ENCODE results near the gene PITPNB. TPM values are rescaled to one million over a fixed set of nuclear protein-coding genes. Genes with fewer than 3 reads are reported as not detected.

The PITPNB gene
- total and polyA plus RNA-seq, 3 donors from 2014 or later, result 39.9 to 49.4 (median 41.9) TPM

GRCh38 chr22:27851974-27852746, 66.9 kb downstream of the PITPNB start:
- DNase-seq, result peak; percentile 56
- 73 to 75% methylated on average over 7 of the region's 7 CpGs for WGBS, 2 donors
- intact Hi-C loops (cut with DNase I; ENCODE audit: low total_unique reads), result no loop called here
- Histone ChIP-seq H3K36me3 (ENCODE audit: low read depth, missing control alignments) (no peaks in the 10 kb centered on the region), H3K4me1 (peaks cover 14% of the 10 kb centered on the region), H3K27me3 (no peaks in the 10 kb centered on the region), H3K9me3 (no peaks in the 10 kb centered on the region), H3K27ac (peak overlapping the region in 1 of 2 donors; percentile 77), H3K4me3 (no peak overlapping the region)
- TF ChIP-seq CTCF (IDR thresholded peaks at IDR 0.05) (no peak), POLR2A (IDR thresholded peaks at IDR 0.05) (no peak)

- H3K9me3 ChIP-seq, result no peaks in the 10 kb centered on the region
- DNase-seq, result peak; percentile 59
- WGBS, 2 donors, result 27 to 42% methylated on average over 6 of the region's 6 CpGs
- no peak overlapping the region for H3K4me3 ChIP-seq
- no peak for TF ChIP-seq CTCF (IDR thresholded peaks at IDR 0.05)
- TF ChIP-seq POLR2A (IDR thresholded peaks at IDR 0.05), result no peak
- H3K4me1 ChIP-seq, result peaks cover 14% of the 10 kb centered on the region
- H3K36me3 ChIP-seq (ENCODE audit: low read depth, missing control alignments), result no peaks in the 10 kb centered on the region
- H3K27me3 ChIP-seq, result no peaks in the 10 kb centered on the region
- H3K27ac ChIP-seq, result peak overlapping the region; percentile 32 to 77
- intact Hi-C loops (cut with DNase I; ENCODE audit: low total_unique reads), result no loop called here
These were observed 69.0 kb downstream of the PITPNB start for GRCh38 chr22:27850000-27850521.

GRCh38 chr22:27848005-27848404, 71.1 kb downstream of the PITPNB start:
- Histone ChIP-seq H3K4me3 (no peak overlapping the region), H3K9me3 (no peaks in the 10 kb centered on the region), H3K27ac (no peak overlapping the region), H3K4me1 (peaks cover 14% of the 10 kb centered on the region), H3K27me3 (no peaks in the 10 kb centered on the region), H3K36me3 (ENCODE audit: low read depth, missing control alignments) (no peaks in the 10 kb centered on the region)
- intact Hi-C loops (cut with DNase I; ENCODE audit: low total_unique reads), result no loop called here
- no peak for DNase-seq
- TF ChIP-seq CTCF (IDR thresholded peaks at IDR 0.05), result no peak
- no peak for TF ChIP-seq POLR2A (IDR thresholded peaks at IDR 0.05)
- WGBS, 2 donors, result 94 to 100% methylated on average over 1 of the region's 1 CpG

- Histone ChIP-seq H3K27ac (no peak overlapping the region), H3K4me1 (peaks cover 24% of the 10 kb centered on the region), H3K27me3 (no peaks in the 10 kb centered on the region), H3K9me3 (no peaks in the 10 kb centered on the region), H3K4me3 (no peak overlapping the region), H3K36me3 (ENCODE audit: low read depth, missing control alignments) (no peaks in the 10 kb centered on the region)
- TF ChIP-seq POLR2A (IDR thresholded peaks at IDR 0.05) (no peak), CTCF (IDR thresholded peaks at IDR 0.05) (no peak)
- intact Hi-C loops (cut with DNase I; ENCODE audit: low total_unique reads), result no loop called here
- 87 to 88% methylated on average over 9 of the region's 9 CpGs for WGBS, 2 donors
- no peak for DNase-seq
These were observed 72.1 kb downstream of the PITPNB start for GRCh38 chr22:27846910-27847309.

Measured in testis (tissue), 3 donors.